Loucy (cell line): Measurements from ENCODE around the gene CD109.

Experiments used
- CTCF ChIP-seq: fragments of 200-600 bp; sonication (generic); conservative IDR thresholded peaks from 2 replicates; pipeline ENCODE4 v1.5.1; 2014; ENCODE audit warnings: mild to moderate bottlenecking, antibody characterized with exemption, low read length
- EZH2phosphoT487 ChIP-seq: fragments of 200-600 bp; IDR thresholded peaks from 2 replicates; pipeline ENCODE4 v1.6.1; 2018; ENCODE audit warnings: antibody characterized with exemption, mild to moderate bottlenecking, moderate library complexity, borderline replicate concordance

GRCh38 chr6:73832313-73832712 is 136.3 kb downstream of the CD109 start:
- TF ChIP-seq CTCF (no peak), EZH2phosphoT487 (no peak)
